HepG2 (cell line): ENCODE results near the gene CD2. TPM values are rescaled to one million over a fixed set of nuclear protein-coding genes. Genes with fewer than 3 reads are reported as not detected.
A peak's percentile ranks its signal among the peaks of the same experiment; 100 is the strongest.

Experiments
- ATAC-seq: fragments of 200-7000 bp; cut with Tn5 transposase; 3 replicates; pipeline ENCODE4 v1.9.1; 2020; ENCODE audit warnings: mild to moderate bottlenecking, moderate library complexity
- BruUV-seq: library from RNA; stranded (reverse); fragments of 400-500 nt; replicated peaks from 2 replicates; lab custom pipeline; 2021; lab: Mats Ljungman, UMichigan
- CTCF ChIA-PET: fragments of 300-600 bp; formaldehyde crosslinking; extraction: SDS; loops from one replicate; lab custom pipeline; 2021; ENCODE audit warnings: low total read pairs, inconsistent platforms, low intra/inter-chr PET ratio; lab: Yijun Ruan, JAX
- POLR2A ChIA-PET: fragments of 350-600 bp; sonication (Branson Sonifier 250); formaldehyde crosslinking; loops from one replicate; lab custom pipeline; 2020; ENCODE audit warnings: antibody characterized with exemption, inconsistent platforms; lab: Yijun Ruan, JAX
- DNase-seq: peaks from one replicate; pipeline ENCODE4 v3.0.0-alpha.2; 2015; ENCODE audit warnings: low spot score
- FAIRE-seq: peaks from 3 replicates; lab custom pipeline; 2011; peaks lifted over from hg19 to GRCh38; lab: Jason Lieb, UNC
- H2AFZ ChIP-seq: one replicate; pipeline ENCODE4 v1.6.1; 2011; ENCODE audit warnings: low read length, inconsistent platforms
- H3K27ac ChIP-seq: fragments of 300-600 bp; 3 replicates; pipeline ENCODE4 v1.8.0; 2011; ENCODE audit warnings: mixed run types, mild to moderate bottlenecking, mixed read lengths, low read length, inconsistent platforms; ENCODE audit not compliant: insufficient read depth; ENCODE audit errors: extremely low read length
- H3K27me3 ChIP-seq, 2 experiments: fragments of 200-600 bp in 1 of 2; 2 replicates in 1 of 2; 3 replicates in 1 of 2; pipeline versions ENCODE4 v1.6.0 to v1.8.0; 2011; ENCODE audit warnings: low read length in 2 of 2, mild to moderate bottlenecking in 2 of 2, moderate library complexity in 2 of 2, inconsistent platforms in 1 of 2; ENCODE audit not compliant: insufficient read depth in 2 of 2, control insufficient read depth in 1 of 2
- H3K36me3 ChIP-seq, 2 experiments: fragments of 200-600 bp in 1 of 2; replicated peaks in 1 of 2; 2 replicates in 1 of 2; 3 replicates in 1 of 2; pipeline versions ENCODE4 v1.5.1 to v1.8.0; 2011; ENCODE audit warnings: low read length in 2 of 2, inconsistent platforms in 1 of 2; ENCODE audit not compliant: insufficient read depth in 2 of 2, control insufficient read depth in 1 of 2
- H3K4me1 ChIP-seq: 2 replicates; pipeline ENCODE4 v1.5.1; 2012; ENCODE audit warnings: low read length, inconsistent platforms; ENCODE audit not compliant: insufficient read depth
- H3K4me2 ChIP-seq: 2 replicates; pipeline ENCODE4 v1.6.0; 2011; ENCODE audit warnings: low read depth, low read length, inconsistent platforms
- H3K4me3 ChIP-seq, 3 experiments: fragments of 200-600 bp in 1 of 3; sonication (generic), shearing (Covaris generic) in 1 of 3; replicated peaks in 1 of 3; 2 replicates each; pipeline ENCODE4 v1.5.1; 2011 to 2016; ENCODE audit warnings: low read length in 3 of 3, inconsistent platforms in 2 of 3, low read depth in 2 of 3, mild to moderate bottlenecking in 2 of 3, control low read depth in 1 of 3, mixed read lengths in 1 of 3; ENCODE audit not compliant: insufficient read depth in 1 of 3
- H3K79me2 ChIP-seq: one replicate; pipeline ENCODE4 v1.6.1; 2011; ENCODE audit warnings: low read length, inconsistent platforms; ENCODE audit not compliant: insufficient read depth
- H3K9ac ChIP-seq: 2 replicates; pipeline ENCODE4 v1.6.0; 2011; ENCODE audit warnings: mild to moderate bottlenecking, low read depth, low read length, inconsistent platforms; ENCODE audit not compliant: insufficient read depth
- H3K9me3 ChIP-seq: 2 replicates; pipeline ENCODE4 v1.5.1; 2012; ENCODE audit warnings: mild to moderate bottlenecking, low read length
- H4K20me1 ChIP-seq: 2 replicates; pipeline ENCODE4 v1.6.0; 2011; ENCODE audit warnings: inconsistent platforms, mild to moderate bottlenecking, low read length, moderate library complexity; ENCODE audit not compliant: insufficient read depth
- GLMP ChIP-seq: sonication (generic); formaldehyde crosslinking; IDR thresholded peaks from 2 replicates; pipeline ENCODE4 v1.9.0; 2021; ENCODE audit warnings: missing genetic modification reagents, mild to moderate bottlenecking, borderline replicate concordance
- HHEX ChIP-seq: IDR thresholded peaks from 2 replicates; pipeline ENCODE4 v1.6.1; 2016; ENCODE audit warnings: control low read depth
- MTA1 ChIP-seq: sonication (generic); formaldehyde crosslinking; IDR thresholded peaks from 2 replicates; pipeline ENCODE4 v1.4.0; 2020; ENCODE audit warnings: missing genetic modification reagents, mild to moderate bottlenecking, borderline replicate concordance
- NFIC ChIP-seq: IDR thresholded peaks from 2 replicates; pipeline ENCODE4 v1.6.1; 2012; ENCODE audit warnings: mild to moderate bottlenecking, low read length, inconsistent platforms
- SMC3 ChIP-seq: IDR thresholded peaks from 2 replicates; pipeline ENCODE4 v1.6.1; 2011; ENCODE audit warnings: low read length, improper control_type of control experiment
- SRY ChIP-seq: sonication (generic); formaldehyde crosslinking; IDR thresholded peaks from 2 replicates; pipeline ENCODE4 v1.8.0; 2022; ENCODE audit warnings: mild to moderate bottlenecking, missing genetic modification reagents
- TBL1XR1 ChIP-seq: fragments of 150-350 bp; IDR thresholded peaks from 2 replicates; pipeline ENCODE4 v1.6.1; 2014; ENCODE audit warnings: borderline replicate concordance, low read length; ENCODE audit not compliant: partially characterized antibody
- TERF1 ChIP-seq: sonication (generic); formaldehyde crosslinking; IDR thresholded peaks from 2 replicates; pipeline ENCODE4 v1.8.0; 2022; ENCODE audit warnings: mild to moderate bottlenecking, missing genetic modification reagents, moderate library complexity
- YY1 ChIP-seq: IDR thresholded peaks from 2 replicates; pipeline ENCODE4 v1.6.1; 2011; ENCODE audit warnings: low read length, low read depth, moderate library complexity, mild to moderate bottlenecking; ENCODE audit not compliant: insufficient read depth, insufficient replicate concordance
- ZBTB1 ChIP-seq: sonication (generic); formaldehyde crosslinking; IDR thresholded peaks from 2 replicates; pipeline ENCODE4 v1.4.0; 2020; ENCODE audit warnings: missing genetic modification reagents, borderline replicate concordance
- ZNF12 ChIP-seq: sonication (generic); formaldehyde crosslinking; IDR thresholded peaks from 2 replicates; pipeline ENCODE4 v1.5.0; 2020; ENCODE audit warnings: missing genetic modification reagents
- ZNF784 ChIP-seq: sonication (generic); formaldehyde crosslinking; IDR thresholded peaks from 2 replicates; pipeline ENCODE4 v1.5.1; 2020; ENCODE audit warnings: missing genetic modification reagents, mild to moderate bottlenecking, borderline replicate concordance
- WGBS: methylation state at CpG from one replicate; pipeline ENCODE4 v1.1.6; 2017; ENCODE audit warnings: low lambda C conversion rate; 5-methylcytosine and 5-hydroxymethylcytosine counted together
- in situ Hi-C: cut with HindIII; loops from 2 replicates; pipeline ENCODE4 v1.10.0; 2017; ENCODE audit warnings: low pct_unique_long_range_greater_than_20kb; ENCODE audit not compliant: extremely low pct_ligation_motif_present
- intact Hi-C: fragments of 100-400 bp; cut with micrococcal nuclease; formaldehyde crosslinking; loops from one replicate; pipeline ENCODE4 v1.10.0; 2022; ENCODE audit not compliant: unreplicated experiment
- polyA plus RNA-seq, 8 experiments: library from polyadenylated mRNA; depleted of rRNA in 3 of 8; stranded (reverse) in 7 of 8; unstranded in 1 of 8; fragments of >200 nt; fragmentation: Illumina TruSeq in 4 of 8; extraction: Trizol in 4 of 8; gene quantifications; 2 replicates each; pipeline versions ENCODE4 v1.2.1 to v1.2.3, GENCODE V29; 2011 to 2016; ENCODE audit warnings: low read depth in 4 of 8, missing spikeins in 1 of 8, mixed read lengths in 1 of 8; ENCODE audit not compliant: insufficient read depth in 1 of 8
- total RNA-seq, 5 experiments: library from RNA; depleted of rRNA; stranded (reverse); fragments of >200 nt; fragmentation: Illumina TruSeq; extraction: Trizol; gene quantifications; 2 replicates each; pipeline ENCODE4 v1.2.3, GENCODE V29; 2016; ENCODE audit warnings: low read depth in 1 of 5

Gene CD2
- total and polyA plus RNA-seq, 2 of the 13 experiments (the other 11 are each of a cell fraction or from before 2014, with no cell fraction given): not detected

- TF ChIP-seq ZNF784 (no peak), SMC3 (peak; percentile 40; the same call in 1 of the 2 replicates), NFIC (no peak), MTA1 (CRISPR knock-in tag) (no peak)
These were observed 29.4 kb upstream of the CD2 start (continued) for GRCh38 chr1:116724765-116725375.

GRCh38 chr1:116725798-116726197 is 28.4 kb upstream of the CD2 start:
- POLR2A ChIA-PET: no interaction called here
- H4K20me1 ChIP-seq: no peaks in the 10 kb centered on the region
- in situ Hi-C loops: no loop called here
- 28% methylated on average over 3 of the region's 3 CpGs for WGBS
- no peak overlapping the region for H3K4me3 ChIP-seq
- BruUV-seq: no TSS peak
- no peak overlapping the region for H3K27ac ChIP-seq
- H3K4me2 ChIP-seq: no peak overlapping the region
- no peaks in the 10 kb centered on the region; a peak in 1 of 5 replicates for H3K27me3 ChIP-seq
- intact Hi-C loops: no loop called here
- ATAC-seq (no peak), FAIRE-seq (no peak), DNase-seq (no peak)
- no peaks in the 10 kb centered on the region for H3K36me3 ChIP-seq
- CTCF ChIA-PET: interaction anchor here (3.1 kb wide), 1 partner anchor 330 kb away, joined by 11 read pairs; no protein-coding TSS in a partner anchor
- no peak overlapping the region for H2AFZ ChIP-seq
- no peaks in the 10 kb centered on the region for H3K9me3 ChIP-seq
- H3K79me2 ChIP-seq: no peaks in the 10 kb centered on the region
- no peak overlapping the region for H3K9ac ChIP-seq
- H3K4me1 ChIP-seq: no peaks in the 10 kb centered on the region
- TF ChIP-seq YY1 (no peak), TBL1XR1 (no peak), SRY (CRISPR knock-in tag) (no peak), TERF1 (CRISPR knock-in tag) (no peak), GLMP (no peak), ZBTB1 (CRISPR knock-in tag) (no peak), HHEX (CRISPR knock-in tag) (no peak), ZNF12 (no peak)
- TF ChIP-seq, all 625 proteins: peak for 0
